GM12874 (cell line): Measurements from ENCODE around the gene CAPN7.

ENCODE experiments used
- TF ChIP-seq, protein P1 (sequence below): IDR thresholded peaks from 2 replicates; pipeline ENCODE4 v1.5.1; 2011; ENCODE audit warnings: low read depth, mild to moderate bottlenecking, control low read depth, low read length, moderate library complexity; ENCODE audit not compliant: insufficient read depth

CAPN7 gene

GRCh38 chr3:15205482-15205933 is 538 bp upstream of the CAPN7 start:
- TF ChIP-seq, protein P1, sequence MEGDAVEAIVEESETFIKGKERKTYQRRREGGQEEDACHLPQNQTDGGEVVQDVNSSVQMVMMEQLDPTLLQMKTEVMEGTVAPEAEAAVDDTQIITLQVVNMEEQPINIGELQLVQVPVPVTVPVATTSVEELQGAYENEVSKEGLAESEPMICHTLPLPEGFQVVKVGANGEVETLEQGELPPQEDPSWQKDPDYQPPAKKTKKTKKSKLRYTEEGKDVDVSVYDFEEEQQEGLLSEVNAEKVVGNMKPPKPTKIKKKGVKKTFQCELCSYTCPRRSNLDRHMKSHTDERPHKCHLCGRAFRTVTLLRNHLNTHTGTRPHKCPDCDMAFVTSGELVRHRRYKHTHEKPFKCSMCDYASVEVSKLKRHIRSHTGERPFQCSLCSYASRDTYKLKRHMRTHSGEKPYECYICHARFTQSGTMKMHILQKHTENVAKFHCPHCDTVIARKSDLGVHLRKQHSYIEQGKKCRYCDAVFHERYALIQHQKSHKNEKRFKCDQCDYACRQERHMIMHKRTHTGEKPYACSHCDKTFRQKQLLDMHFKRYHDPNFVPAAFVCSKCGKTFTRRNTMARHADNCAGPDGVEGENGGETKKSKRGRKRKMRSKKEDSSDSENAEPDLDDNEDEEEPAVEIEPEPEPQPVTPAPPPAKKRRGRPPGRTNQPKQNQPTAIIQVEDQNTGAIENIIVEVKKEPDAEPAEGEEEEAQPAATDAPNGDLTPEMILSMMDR, result no peak

DNA sequence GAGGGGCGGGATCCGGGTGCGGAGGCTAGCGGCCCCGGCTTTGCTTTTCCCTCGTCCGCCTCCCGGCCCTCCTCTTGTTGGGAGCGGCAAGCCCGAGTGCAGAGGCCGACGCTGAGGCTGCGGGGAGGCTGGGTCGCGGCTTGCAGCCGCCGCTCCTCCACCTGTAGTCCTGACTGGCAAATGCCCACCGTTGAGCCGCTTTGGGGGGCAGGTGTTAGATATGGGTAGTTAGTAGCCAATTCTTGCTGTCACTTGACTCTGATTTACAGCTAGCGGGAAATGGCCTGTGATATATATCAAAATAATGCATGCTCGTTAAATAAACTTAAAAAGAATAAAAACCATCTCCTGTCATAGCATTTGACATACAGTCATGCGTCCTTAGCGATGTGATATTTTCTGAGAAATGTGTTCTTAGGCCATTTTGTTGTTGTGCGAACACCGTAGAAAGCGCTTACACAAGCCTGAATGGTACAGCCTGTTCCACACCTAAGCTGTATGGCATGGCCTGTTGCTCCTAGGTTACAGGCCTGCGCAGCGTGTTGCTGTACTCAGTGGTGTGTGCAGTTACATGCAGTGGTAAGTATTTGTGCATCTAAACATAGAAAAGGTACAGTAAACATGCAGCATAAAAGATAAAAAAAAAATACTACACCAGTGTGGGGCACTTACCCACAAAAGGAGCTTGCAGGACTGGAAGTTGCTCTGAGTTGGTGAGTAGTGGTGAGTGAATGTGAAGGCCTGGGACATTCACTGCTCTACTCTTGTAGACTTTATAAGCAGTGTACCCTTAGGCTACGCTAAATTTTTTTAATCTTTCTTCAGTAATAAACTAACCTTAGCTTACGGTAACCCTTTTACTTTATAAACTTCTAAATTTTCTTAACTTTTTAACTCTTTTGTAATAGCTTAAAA is 873 bp downstream of the CAPN7 start:
- TF ChIP-seq, protein P1, result no peak

- TF ChIP-seq, protein P1, result no peak
Measured at GRCh38 chr3:15207836-15208504, 1.9 kb downstream of the CAPN7 start.

GRCh38 chr3:15211937-15212336 is 5.9 kb downstream of the CAPN7 start:
- TF ChIP-seq, protein P1, result no peak

- TF ChIP-seq, protein P1, result no peak
Measured at GRCh38 chr3:15214758-15215157, 8.7 kb downstream of the CAPN7 start.

DNA sequence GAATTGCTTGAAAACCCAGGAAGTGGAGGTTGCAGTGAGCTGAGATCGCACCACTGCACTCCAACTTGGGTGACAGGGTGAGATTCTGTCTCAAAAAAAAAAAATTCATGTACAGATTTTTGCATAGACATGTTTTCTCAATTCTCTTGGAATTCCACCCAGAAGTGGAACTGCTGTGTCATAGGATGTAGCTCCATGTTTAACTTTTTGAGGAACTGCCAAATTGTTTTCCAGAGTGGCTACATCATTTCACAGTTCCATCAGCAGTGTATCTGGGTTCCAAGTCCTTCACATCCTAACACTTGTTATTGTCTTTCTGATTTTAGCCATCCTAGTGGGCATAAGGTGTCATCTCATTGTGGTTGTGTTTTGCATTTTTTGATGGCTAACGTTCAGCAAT is 9.9 kb downstream of the CAPN7 start:
- TF ChIP-seq, protein P1, result no peak; the same call in 1 of the 2 replicates

DNA sequence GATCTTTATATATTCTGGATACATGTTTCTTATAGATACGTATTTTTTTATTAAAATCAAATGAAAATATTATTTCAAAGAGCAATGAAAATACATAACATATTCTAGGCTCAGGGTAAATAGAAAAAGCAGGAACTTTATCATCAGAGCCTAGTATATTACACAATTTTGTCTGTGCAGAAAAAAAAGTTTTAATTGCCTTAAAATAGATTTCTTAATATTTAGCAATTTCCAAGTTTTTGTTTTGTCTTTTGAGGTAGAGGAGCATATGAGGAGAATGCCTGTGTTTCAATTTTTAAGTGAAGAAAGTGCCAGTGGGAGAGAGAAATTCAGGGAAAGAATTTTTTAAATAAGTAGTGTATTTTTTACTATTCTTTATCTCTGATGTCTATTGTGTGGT is 10.5 kb downstream of the CAPN7 start:
- TF ChIP-seq, protein P1, result no peak
